CD4-positive, alpha-beta T cell treated with Interleukin-1 beta for 1 hour (primary cell): ENCODE data around the gene CST9L.
"Not testable (repeated sequence)": the region's sequence is repeated elsewhere in the genome, so short reads cannot be mapped to it uniquely, and the experiment has no call there.

ENCODE experiments used
- DNase-seq, 2 donors: peaks; one replicate each; pipeline ENCODE4 v3.0.0-alpha.2; 2020 to 2022

Gene CST9L

GRCh38 chr20:23585808-23586734 is 17.8 kb upstream of the CST9L start:
- DNase-seq = no peak

- no peak for DNase-seq
Observed at GRCh38 chr20:23585449-23585807, 17.1 kb upstream of the CST9L start.

- no peak for DNase-seq
Observed at GRCh38 chr20:23584434-23585199, 16.3 kb upstream of the CST9L start.

- DNase-seq = no peak
Observed at GRCh38 chr20:23583526-23583925, 15.2 kb upstream of the CST9L start.

- DNase-seq = no peak
Observed at GRCh38 chr20:23582293-23582692, 14.0 kb upstream of the CST9L start.

GRCh38 chr20:23581833-23582232 is 13.5 kb upstream of the CST9L start:
- DNase-seq = not testable (repeated sequence)

GRCh38 chr20:23574977-23575376 is 6.7 kb upstream of the CST9L start:
- DNase-seq = no peak

GRCh38 chr20:23570178-23570760 is 2.0 kb upstream of the CST9L start:
- no peak for DNase-seq

- DNase-seq = no peak
Observed at GRCh38 chr20:23569570-23569969, 1.3 kb upstream of the CST9L start.

- no peak for DNase-seq
Observed at GRCh38 chr20:23568971-23569330, 667 bp upstream of the CST9L start.

GRCh38 chr20:23566199-23566932 is 1.9 kb downstream of the CST9L start:
- DNase-seq = no peak

- DNase-seq = no peak
Observed at GRCh38 chr20:23565503-23566045, 2.7 kb downstream of the CST9L start.

GRCh38 chr20:23564927-23565326 is 3.4 kb downstream of the CST9L start:
- DNase-seq = no peak

GRCh38 chr20:23562721-23563342 is 5.5 kb downstream of the CST9L start:
- no peak for DNase-seq

GRCh38 chr20:23554401-23554800 is 13.9 kb downstream of the CST9L start:
- no peak for DNase-seq

GRCh38 chr20:23551786-23552185 is 16.5 kb downstream of the CST9L start:
- DNase-seq = no peak

- no peak for DNase-seq
Observed at GRCh38 chr20:23551383-23551782, 16.9 kb downstream of the CST9L start.

- no peak for DNase-seq
Observed at GRCh38 chr20:23550227-23550626, 18.1 kb downstream of the CST9L start.

GRCh38 chr20:23548408-23548807 is 19.9 kb downstream of the CST9L start:
- DNase-seq = no peak

GRCh38 chr20:23547613-23548012 is 20.7 kb downstream of the CST9L start:
- DNase-seq = no peak

- no peak for DNase-seq
Observed at GRCh38 chr20:23546435-23547144, 21.7 kb downstream of the CST9L start.

- no peak for DNase-seq
Observed at GRCh38 chr20:23544133-23544532, 24.2 kb downstream of the CST9L start.
